ENCODE results near the gene NF2.

GRCh38 chr22:29727131-29727523 lies 123.7 kb downstream of the NF2 start:
- TF ChIP-seq CTCF (conservative IDR thresholded peaks at IDR 0.05; ENCODE audit: low read depth, low read length): peak; percentile 51
- TF ChIP-seq EZH2 (IDR thresholded peaks at IDR 0.05; ENCODE audit: borderline replicate concordance, low read depth, low read length, poor library complexity, severe bottlenecking): no peak
